GM12801 (cell line): ENCODE data around the gene CACNA1E.

ENCODE experiments used
- CTCF ChIP-seq: IDR thresholded peaks from one replicate; pipeline ENCODE4 v1.5.1; 2011; ENCODE audit warnings: control low read depth; ENCODE audit not compliant: insufficient read length; ENCODE audit errors: extremely low read depth

CACNA1E gene

DNA sequence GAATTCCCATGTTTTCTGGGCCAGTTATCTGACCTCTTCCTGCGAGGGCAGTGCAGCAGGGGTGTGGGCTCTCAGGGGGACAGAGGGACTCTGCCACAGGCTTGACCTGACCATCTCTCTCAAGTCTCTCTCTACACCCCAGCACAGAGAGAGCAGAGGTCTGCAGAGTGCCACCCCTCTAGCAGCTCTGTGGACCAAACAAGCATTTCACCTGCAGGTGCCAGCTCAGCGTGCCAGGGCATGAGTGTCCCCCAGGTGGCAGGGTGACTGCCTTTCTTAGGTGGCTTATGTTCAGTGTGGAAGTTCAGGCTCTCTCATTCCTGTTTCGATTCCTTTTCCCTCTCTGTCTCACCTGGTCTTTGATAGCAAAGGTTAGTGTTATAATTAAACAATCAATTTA, 191.3 kb downstream of the CACNA1E start:
- TF ChIP-seq CTCF = no peak

- TF ChIP-seq CTCF = no peak
Observed at GRCh38 chr1:181675091-181675917, 192.0 kb downstream of the CACNA1E start.

GRCh38 chr1:181675918-181676190, 192.5 kb downstream of the CACNA1E start:
- no peak for TF ChIP-seq CTCF

GRCh38 chr1:181676269-181676668, 193.0 kb downstream of the CACNA1E start:
- TF ChIP-seq CTCF = no peak

GRCh38 chr1:181680332-181680731, 197.0 kb downstream of the CACNA1E start:
- no peak for TF ChIP-seq CTCF

- TF ChIP-seq CTCF = no peak
Observed at GRCh38 chr1:181680871-181681270, 197.6 kb downstream of the CACNA1E start.

DNA sequence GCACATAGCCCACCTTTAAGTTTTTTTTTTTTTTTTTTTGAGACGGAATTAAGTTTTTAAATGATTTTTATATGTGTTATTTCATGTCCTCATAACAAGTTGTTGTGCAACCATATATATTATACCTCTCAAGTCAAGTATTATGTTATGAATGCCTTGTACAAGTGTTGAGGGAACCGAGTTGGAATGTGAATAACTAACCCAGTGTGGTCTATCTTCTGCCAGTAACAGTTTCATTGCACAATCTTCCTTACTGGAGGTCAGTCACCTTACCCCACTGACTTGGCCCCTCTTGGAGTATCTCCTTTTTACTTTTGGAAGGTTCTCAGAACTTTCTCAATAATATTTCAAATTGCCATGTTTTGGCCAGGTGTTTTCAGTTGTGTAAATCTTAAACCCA, 201.9 kb downstream of the CACNA1E start:
- TF ChIP-seq CTCF = no peak
